Measurements from ENCODE around the gene OSMR.

- no peak for TF ChIP-seq CTCF (conservative IDR thresholded peaks at IDR 0.05; ENCODE audit: low read depth, low read length)
- no peak for TF ChIP-seq EZH2 (IDR thresholded peaks at IDR 0.05; ENCODE audit: borderline replicate concordance, low read depth, low read length, poor library complexity, severe bottlenecking)
Observed at GRCh38 chr5:38940230-38940858, 94.5 kb downstream of the OSMR start.

Measured in A673 (cell line).